Hepatocyte (in vitro differentiated cells): ENCODE measurements around the gene LMF2.

Experiments used
- EZH2 ChIP-seq: fragments of 200-600 bp; sonication (generic); IDR thresholded peaks from 2 replicates; pipeline ENCODE4 v1.6.1; 2016; ENCODE audit warnings: antibody characterized with exemption, mild to moderate bottlenecking, borderline replicate concordance
- EZH2phosphoT487 ChIP-seq: fragments of 200-600 bp; sonication (generic); IDR thresholded peaks from one replicate; pipeline ENCODE4 v1.6.1; 2018; ENCODE audit warnings: antibody characterized with exemption, mild to moderate bottlenecking, low read depth, moderate library complexity; ENCODE audit not compliant: unreplicated experiment, severe bottlenecking
- TF ChIP-seq, protein P1 (sequence below): fragments of 200-600 bp; sonication (generic); IDR thresholded peaks from 2 replicates; pipeline ENCODE4 v1.5.1; 2016; ENCODE audit warnings: antibody characterized with exemption, mild to moderate bottlenecking; ENCODE audit not compliant: poor library complexity

DNA sequence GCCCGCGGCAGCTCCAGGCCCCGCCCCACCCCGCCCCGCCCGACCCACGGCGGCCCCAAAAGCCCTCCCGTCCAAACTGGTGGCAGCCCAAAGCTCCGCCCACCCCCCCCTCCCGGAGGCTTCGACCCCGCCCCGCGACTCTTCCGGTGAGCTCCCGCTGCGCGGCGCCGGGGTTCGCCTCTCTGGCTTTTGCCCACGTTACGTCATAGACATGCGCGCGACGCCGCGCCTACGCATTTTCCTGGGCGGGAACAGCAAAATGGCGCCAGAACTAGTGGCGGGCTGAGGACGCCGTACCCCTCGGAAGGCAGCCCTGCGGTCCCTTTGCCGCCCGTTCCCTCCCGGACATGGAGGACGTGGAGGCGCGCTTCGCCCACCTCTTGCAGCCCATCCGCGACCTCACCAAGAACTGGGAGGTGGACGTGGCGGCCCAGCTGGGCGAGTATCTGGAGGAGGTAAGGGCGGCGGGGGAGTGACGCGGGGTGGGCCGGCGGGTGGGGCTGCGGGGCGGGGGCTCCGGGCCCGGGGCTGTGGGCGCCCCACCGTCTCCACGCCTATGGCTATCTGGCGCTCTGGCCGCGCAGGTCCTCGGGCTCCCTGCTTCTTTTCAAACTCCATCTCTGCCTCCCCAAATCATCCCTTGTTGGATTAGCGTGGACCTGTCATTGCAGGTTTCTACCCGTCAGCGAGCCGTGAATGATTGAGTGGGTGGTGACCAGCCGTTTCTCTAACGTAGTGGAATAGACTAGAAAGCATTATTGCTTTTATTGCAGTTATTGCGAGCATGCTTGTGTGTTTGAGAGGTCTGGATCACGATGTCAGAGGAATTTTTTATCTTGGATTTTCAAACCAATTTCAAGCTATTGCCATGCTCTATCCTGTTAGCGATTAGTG lies 736 bp upstream of the LMF2 start, which contains the start of gene NCAPH2:
- TF ChIP-seq, protein P1, sequence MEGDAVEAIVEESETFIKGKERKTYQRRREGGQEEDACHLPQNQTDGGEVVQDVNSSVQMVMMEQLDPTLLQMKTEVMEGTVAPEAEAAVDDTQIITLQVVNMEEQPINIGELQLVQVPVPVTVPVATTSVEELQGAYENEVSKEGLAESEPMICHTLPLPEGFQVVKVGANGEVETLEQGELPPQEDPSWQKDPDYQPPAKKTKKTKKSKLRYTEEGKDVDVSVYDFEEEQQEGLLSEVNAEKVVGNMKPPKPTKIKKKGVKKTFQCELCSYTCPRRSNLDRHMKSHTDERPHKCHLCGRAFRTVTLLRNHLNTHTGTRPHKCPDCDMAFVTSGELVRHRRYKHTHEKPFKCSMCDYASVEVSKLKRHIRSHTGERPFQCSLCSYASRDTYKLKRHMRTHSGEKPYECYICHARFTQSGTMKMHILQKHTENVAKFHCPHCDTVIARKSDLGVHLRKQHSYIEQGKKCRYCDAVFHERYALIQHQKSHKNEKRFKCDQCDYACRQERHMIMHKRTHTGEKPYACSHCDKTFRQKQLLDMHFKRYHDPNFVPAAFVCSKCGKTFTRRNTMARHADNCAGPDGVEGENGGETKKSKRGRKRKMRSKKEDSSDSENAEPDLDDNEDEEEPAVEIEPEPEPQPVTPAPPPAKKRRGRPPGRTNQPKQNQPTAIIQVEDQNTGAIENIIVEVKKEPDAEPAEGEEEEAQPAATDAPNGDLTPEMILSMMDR: peak; percentile 13
- TF ChIP-seq EZH2phosphoT487 (no peak), EZH2 (no peak)
